Tibial artery (tissue), 4 donors: ENCODE measurements around the gene AFAP1L2.
"Not testable (repeated sequence)": the region's sequence is repeated elsewhere in the genome, so short reads cannot be mapped to it uniquely, and the experiment has no call there.

ENCODE experiments used
- DNase-seq, 2 donors: peaks; one replicate each; pipeline ENCODE4 v3.0.0-alpha.2; 2019
- H3K27ac ChIP-seq, 2 donors: fragments of 200-600 bp; sonication (generic) in 1 of 2; 1 replicate in 1 of 2; 2 replicates in 1 of 2; pipeline ENCODE4 v1.5.1; 2018 to 2019; ENCODE audit warnings: mild to moderate bottlenecking in 1 of 2
- H3K27me3 ChIP-seq, 2 donors: fragments of 200-600 bp; sonication (generic) in 1 of 2; one replicate each; pipeline versions ENCODE4 v1.5.1 to v1.6.0; 2016 to 2019
- H3K36me3 ChIP-seq, 3 donors: fragments of 200-600 bp; sonication (generic) in 2 of 3; one replicate each; pipeline ENCODE4 v1.5.1; 2016 to 2019; ENCODE audit warnings: mild to moderate bottlenecking in 2 of 3
- H3K4me1 ChIP-seq, 4 donors: fragments of 200-600 bp; sonication (generic) in 2 of 4; 1 replicate in 3 of 4; 2 replicates in 1 of 4; pipeline ENCODE4 v1.5.1; 2016 to 2019
- H3K4me3 ChIP-seq, 2 donors: fragments of 200-600 bp; sonication (generic) in 1 of 2; 1 replicate in 1 of 2; 2 replicates in 1 of 2; pipeline ENCODE4 v1.5.1; 2018 to 2019; ENCODE audit warnings: mild to moderate bottlenecking in 2 of 2
- H3K9me3 ChIP-seq, 3 donors: fragments of 200-600 bp; sonication (generic) in 1 of 3; one replicate each; pipeline ENCODE4 v1.5.1; 2016 to 2019
- intact Hi-C: fragments of 100-400 bp; cut with DNase I; formaldehyde crosslinking; loops from one replicate; pipeline ENCODE4 v1.15.0; 2023; ENCODE audit warnings: low total_unique reads
- TF ChIP-seq, protein P1 (sequence below), 2 experiments: fragments of 200-600 bp in 1 of 2; fragments of 450-650 bp in 1 of 2; IDR thresholded peaks; one replicate each; pipeline ENCODE4 v1.5.1; 2017 to 2019; ENCODE audit warnings: antibody characterized with exemption in 2 of 2, mild to moderate bottlenecking in 1 of 2, moderate library complexity in 1 of 2

Gene AFAP1L2

DNA sequence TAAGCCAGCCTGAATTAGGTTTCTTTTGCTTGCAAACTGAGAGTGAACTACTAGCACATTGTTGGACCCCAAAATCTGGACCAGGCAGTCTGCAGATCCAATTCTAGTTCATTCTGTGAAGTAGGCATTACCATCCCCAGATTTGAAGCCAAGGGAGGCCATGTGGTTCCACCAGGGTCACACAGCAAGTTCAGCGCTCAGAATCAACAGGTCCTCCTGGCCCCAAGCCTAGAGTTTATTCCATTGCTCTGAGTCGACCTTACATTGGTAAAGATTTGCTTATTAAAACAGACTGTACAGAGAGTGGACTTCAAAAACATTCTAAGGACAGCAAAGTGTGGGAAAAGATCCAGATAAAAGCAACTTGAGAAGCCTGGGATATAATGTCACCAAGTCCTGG lies 50.9 kb downstream of the AFAP1L2 start:
- H3K9me3 ChIP-seq, result no peaks in the 10 kb centered on the region
- H3K4me3 ChIP-seq, result no peak overlapping the region
- H3K4me1 ChIP-seq, result peaks cover 0 to 57% (median 15%) of the 10 kb centered on the region in 4 donors
- no peaks in the 10 kb centered on the region for H3K36me3 ChIP-seq
- H3K27me3 ChIP-seq, result no peaks in the 10 kb centered on the region
- no peak for DNase-seq
- H3K27ac ChIP-seq, result no peak overlapping the region
- intact Hi-C loops, result no loop called here
- TF ChIP-seq, protein P1, sequence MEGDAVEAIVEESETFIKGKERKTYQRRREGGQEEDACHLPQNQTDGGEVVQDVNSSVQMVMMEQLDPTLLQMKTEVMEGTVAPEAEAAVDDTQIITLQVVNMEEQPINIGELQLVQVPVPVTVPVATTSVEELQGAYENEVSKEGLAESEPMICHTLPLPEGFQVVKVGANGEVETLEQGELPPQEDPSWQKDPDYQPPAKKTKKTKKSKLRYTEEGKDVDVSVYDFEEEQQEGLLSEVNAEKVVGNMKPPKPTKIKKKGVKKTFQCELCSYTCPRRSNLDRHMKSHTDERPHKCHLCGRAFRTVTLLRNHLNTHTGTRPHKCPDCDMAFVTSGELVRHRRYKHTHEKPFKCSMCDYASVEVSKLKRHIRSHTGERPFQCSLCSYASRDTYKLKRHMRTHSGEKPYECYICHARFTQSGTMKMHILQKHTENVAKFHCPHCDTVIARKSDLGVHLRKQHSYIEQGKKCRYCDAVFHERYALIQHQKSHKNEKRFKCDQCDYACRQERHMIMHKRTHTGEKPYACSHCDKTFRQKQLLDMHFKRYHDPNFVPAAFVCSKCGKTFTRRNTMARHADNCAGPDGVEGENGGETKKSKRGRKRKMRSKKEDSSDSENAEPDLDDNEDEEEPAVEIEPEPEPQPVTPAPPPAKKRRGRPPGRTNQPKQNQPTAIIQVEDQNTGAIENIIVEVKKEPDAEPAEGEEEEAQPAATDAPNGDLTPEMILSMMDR (IDR thresholded peaks at IDR 0.05), result no peak

GRCh38 chr10:114352653-114353298 lies 51.5 kb downstream of the AFAP1L2 start:
- H3K9me3 ChIP-seq, result no peaks in the 10 kb centered on the region
- intact Hi-C loops, result no loop called here
- DNase-seq, result no peak
- H3K36me3 ChIP-seq, result no peaks in the 10 kb centered on the region
- no peaks in the 10 kb centered on the region for H3K27me3 ChIP-seq
- H3K27ac ChIP-seq, result no peak overlapping the region
- H3K4me3 ChIP-seq, result no peak overlapping the region
- peaks cover 0 to 55% (median 15%) of the 10 kb centered on the region in 4 donors for H3K4me1 ChIP-seq
- TF ChIP-seq, protein P1 (IDR thresholded peaks at IDR 0.05), result no peak

GRCh38 chr10:114350751-114351150 lies 53.6 kb downstream of the AFAP1L2 start:
- intact Hi-C loops, result no loop called here
- no peak overlapping the region for H3K27ac ChIP-seq
- TF ChIP-seq, protein P1 (IDR thresholded peaks at IDR 0.05), result no peak
- H3K4me3 ChIP-seq, result no peak overlapping the region
- no peak for DNase-seq
- H3K9me3 ChIP-seq, result no peaks in the 10 kb centered on the region
- H3K27me3 ChIP-seq, result no peaks in the 10 kb centered on the region
- H3K36me3 ChIP-seq, result no peaks in the 10 kb centered on the region
- peaks cover 0 to 35% (median 7%) of the 10 kb centered on the region in 4 donors for H3K4me1 ChIP-seq

DNA sequence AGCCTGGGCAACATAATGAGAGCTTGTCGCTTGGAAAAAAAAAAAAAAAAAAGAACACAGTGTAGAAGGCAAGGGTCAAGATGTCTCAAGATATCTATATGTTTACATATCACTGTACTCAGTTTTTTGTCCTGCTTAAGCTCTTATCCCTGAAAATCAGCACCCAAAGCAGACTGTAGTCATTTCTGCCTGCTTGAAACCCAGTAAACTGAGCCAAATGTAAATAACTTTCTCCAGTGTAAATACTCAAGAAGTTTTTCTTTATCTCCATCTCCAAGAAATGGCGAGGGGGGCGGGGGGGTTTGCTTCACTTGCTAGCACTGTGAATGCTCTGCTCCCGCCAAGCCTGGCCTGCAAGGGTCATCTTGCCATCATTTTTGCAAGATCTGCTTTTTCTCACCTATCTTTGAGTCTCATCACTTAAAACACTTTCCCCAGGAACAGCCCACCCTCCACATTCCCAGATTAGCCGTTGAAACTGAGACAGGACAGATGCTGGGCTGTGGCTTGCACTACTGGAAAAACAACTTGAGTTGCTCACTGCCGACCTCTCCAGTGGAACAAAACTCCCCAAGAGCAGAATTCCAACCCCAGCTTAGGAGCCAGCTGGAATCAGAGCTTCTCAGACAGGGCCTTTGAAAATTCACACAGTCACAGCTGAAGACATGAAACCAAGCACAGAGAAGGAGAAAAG lies 54.6 kb downstream of the AFAP1L2 start:
- Histone ChIP-seq H3K27me3 (no peaks in the 10 kb centered on the region), H3K36me3 (no peaks in the 10 kb centered on the region), H3K27ac (no peak overlapping the region), H3K9me3 (no peaks in the 10 kb centered on the region), H3K4me1 (peaks cover 0 to 25% (median 7%) of the 10 kb centered on the region in 4 donors), H3K4me3 (no peak overlapping the region)
- DNase-seq, result no peak
- TF ChIP-seq, protein P1 (IDR thresholded peaks at IDR 0.05), result no peak
- intact Hi-C loops, result no loop called here

DNA sequence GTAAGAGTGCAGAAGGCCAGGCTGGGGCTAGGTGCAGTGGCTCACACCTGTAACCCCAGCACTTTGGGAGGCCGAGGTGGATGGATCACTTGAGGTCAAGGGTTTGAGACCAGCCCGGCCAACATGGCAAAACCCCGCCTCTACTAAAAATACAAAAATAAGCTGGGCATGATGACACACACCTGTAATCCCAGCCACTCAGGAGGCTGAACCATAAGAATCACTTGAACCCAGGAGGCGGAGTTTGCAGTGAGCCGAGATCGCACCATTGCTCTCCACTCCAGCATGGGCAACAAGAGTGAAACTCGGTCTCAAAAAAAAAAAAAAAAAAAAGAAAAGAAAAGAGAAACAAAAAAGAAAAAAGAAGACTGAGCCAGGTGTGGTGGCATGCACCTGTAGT lies 55.2 kb downstream of the AFAP1L2 start:
- H3K27ac ChIP-seq, H3K27me3 ChIP-seq, H3K4me3 ChIP-seq, H3K9me3 ChIP-seq, DNase-seq, H3K36me3 ChIP-seq, intact Hi-C loops: not testable (repeated sequence)
- peaks cover 0 to 30% (median 7%) of the 10 kb centered on the region in 4 donors for H3K4me1 ChIP-seq

DNA sequence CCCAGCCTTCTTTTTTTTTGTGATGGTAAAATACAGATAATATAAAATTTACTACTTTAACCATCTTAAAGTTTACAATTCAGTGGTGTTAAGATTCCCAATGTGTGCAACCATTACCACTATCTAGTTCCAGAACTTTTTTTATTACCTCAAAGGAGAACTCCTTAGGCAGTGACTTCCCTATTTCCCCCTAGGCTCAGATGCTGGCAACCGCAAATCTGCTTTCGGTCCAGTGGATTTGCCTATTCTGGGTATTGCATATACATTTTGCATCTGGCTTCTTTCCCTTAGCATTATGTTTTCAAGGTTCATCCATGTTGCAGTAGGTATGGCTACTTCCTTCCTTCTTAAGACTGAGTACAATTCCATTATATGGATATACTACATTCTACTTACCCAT lies 56.5 kb downstream of the AFAP1L2 start:
- TF ChIP-seq, protein P1 (IDR thresholded peaks at IDR 0.05), result no peak
- Histone ChIP-seq H3K36me3 (no peaks in the 10 kb centered on the region), H3K9me3 (no peaks in the 10 kb centered on the region), H3K4me1 (peaks cover 0 to 29% (median 12%) of the 10 kb centered on the region in 4 donors), H3K4me3 (no peak overlapping the region), H3K27ac (no peak overlapping the region), H3K27me3 (no peaks in the 10 kb centered on the region)
- intact Hi-C loops, result no loop called here
- no peak for DNase-seq
